Effector memory CD4-positive, alpha-beta T cell (primary cell): Measurements from ENCODE around the gene AGR3.

ENCODE experiments used
- DNase-seq, 3 donors: peaks; one replicate each; pipeline ENCODE4 v3.0.0-alpha.2; 2020
- H3K27ac ChIP-seq: 2 replicates; pipeline ENCODE4 v1.7.0; 2013; ENCODE audit warnings: mild to moderate bottlenecking, low read length, moderate library complexity; ENCODE audit not compliant: insufficient read depth, poor library complexity, severe bottlenecking
- H3K27me3 ChIP-seq: replicated peaks from 2 replicates; pipeline ENCODE4 v1.7.0; 2013; ENCODE audit warnings: mild to moderate bottlenecking, low read length; ENCODE audit not compliant: insufficient read depth, control insufficient read depth, poor library complexity, severe bottlenecking
- H3K36me3 ChIP-seq: 2 replicates; pipeline ENCODE4 v1.7.0; 2013; ENCODE audit warnings: mild to moderate bottlenecking, low read length, moderate library complexity; ENCODE audit not compliant: control insufficient read depth, insufficient read depth
- H3K4me1 ChIP-seq: 2 replicates; pipeline ENCODE4 v1.7.0; 2013; ENCODE audit warnings: low read length, mild to moderate bottlenecking; ENCODE audit not compliant: control insufficient read depth, insufficient read depth, poor library complexity, severe bottlenecking
- H3K4me3 ChIP-seq: 2 replicates; pipeline ENCODE4 v1.7.0; 2013; ENCODE audit warnings: low read length, low read depth, mild to moderate bottlenecking; ENCODE audit not compliant: insufficient read depth, poor library complexity, severe bottlenecking
- H3K9me3 ChIP-seq: 2 replicates; pipeline ENCODE4 v1.7.0; 2013; ENCODE audit warnings: mild to moderate bottlenecking, low read length, moderate library complexity; ENCODE audit not compliant: control insufficient read depth

AGR3 gene

DNA sequence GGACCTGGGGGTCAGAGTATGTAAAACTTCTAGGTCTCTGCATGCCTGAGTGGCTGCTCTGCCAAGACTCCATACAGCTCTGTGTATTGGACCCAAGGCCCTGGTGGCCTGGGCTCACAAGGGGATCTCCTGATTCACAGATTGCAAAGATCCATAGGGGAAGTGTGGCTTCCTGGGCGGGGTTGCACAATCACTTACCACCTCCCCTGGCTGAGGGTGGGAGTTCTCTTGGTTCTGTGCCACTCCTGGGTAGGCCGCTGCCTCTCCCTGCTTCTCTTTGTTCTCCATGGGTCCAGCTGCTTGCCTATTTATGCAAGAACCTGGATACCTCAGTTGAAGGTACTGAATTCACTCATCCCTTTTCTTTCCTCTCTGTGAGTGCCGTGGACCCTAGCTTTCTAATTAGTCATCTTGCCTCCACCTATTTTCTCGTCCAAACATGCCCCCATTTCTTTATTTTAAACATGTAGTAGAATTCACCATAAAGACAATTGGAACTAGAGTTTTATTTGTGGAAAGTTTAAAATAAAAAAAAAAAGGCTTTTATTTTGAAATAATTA lies 18.5 kb upstream of the AGR3 start:
- no peak for DNase-seq
- Histone ChIP-seq H3K4me1 (no peaks in the 10 kb centered on the region), H3K27ac (no peak overlapping the region), H3K9me3 (no peaks in the 10 kb centered on the region), H3K36me3 (no peaks in the 10 kb centered on the region), H3K27me3 (no peaks in the 10 kb centered on the region), H3K4me3 (no peak overlapping the region)

DNA sequence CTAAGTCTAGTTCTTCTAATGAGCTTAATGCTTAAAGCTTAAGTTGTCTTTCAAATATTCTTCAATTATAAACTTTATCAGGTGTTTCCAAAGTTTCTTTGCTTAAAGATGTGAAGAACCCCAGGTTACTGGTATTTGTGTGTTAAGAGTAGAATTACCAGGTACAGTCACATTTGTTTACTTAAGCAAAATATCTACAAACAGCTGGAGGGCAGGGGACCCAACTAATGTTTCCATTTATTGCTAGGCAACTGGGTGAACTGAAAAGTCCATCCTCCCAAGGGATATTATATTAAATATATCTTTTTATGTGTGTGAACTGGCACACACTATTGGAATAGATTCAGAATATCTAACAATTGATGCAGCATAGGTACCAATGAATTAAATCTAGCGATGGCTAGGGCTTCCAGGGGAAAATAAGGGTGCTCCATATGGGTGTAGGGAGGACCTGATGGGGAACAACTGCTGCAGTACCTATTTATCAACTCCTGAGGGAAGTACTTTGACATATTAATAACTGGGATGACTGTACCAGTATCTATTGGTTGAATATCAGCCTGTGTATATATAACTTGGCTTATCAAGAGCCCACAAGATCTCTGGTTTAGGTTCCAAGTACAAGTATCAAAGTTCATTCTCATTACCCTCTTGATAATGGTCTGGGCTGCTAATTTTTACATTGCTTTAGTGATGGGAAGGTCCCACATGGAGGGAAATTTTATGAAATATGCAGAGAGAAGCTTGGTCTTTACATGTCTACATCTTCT lies 10.3 kb upstream of the AGR3 start:
- no peaks in the 10 kb centered on the region for H3K36me3 ChIP-seq
- H3K27me3 ChIP-seq, result no peaks in the 10 kb centered on the region
- no peak overlapping the region for H3K27ac ChIP-seq
- H3K9me3 ChIP-seq, result no peaks in the 10 kb centered on the region
- no peak for DNase-seq
- no peak overlapping the region for H3K4me3 ChIP-seq
- H3K4me1 ChIP-seq, result no peaks in the 10 kb centered on the region

- no peak for DNase-seq
- no peaks in the 10 kb centered on the region for H3K4me1 ChIP-seq
- no peak overlapping the region for H3K27ac ChIP-seq
- no peaks in the 10 kb centered on the region for H3K27me3 ChIP-seq
- H3K9me3 ChIP-seq, result no peaks in the 10 kb centered on the region
- H3K4me3 ChIP-seq, result no peak overlapping the region
- H3K36me3 ChIP-seq, result no peaks in the 10 kb centered on the region
These were observed 9.6 kb upstream of the AGR3 start for GRCh38 chr7:16891338-16891737.

GRCh38 chr7:16889851-16890415 lies 8.2 kb upstream of the AGR3 start:
- Histone ChIP-seq H3K4me1 (no peaks in the 10 kb centered on the region), H3K27me3 (no peaks in the 10 kb centered on the region), H3K27ac (no peak overlapping the region), H3K9me3 (no peaks in the 10 kb centered on the region), H3K4me3 (no peak overlapping the region), H3K36me3 (no peaks in the 10 kb centered on the region)
- DNase-seq, result no peak

DNA sequence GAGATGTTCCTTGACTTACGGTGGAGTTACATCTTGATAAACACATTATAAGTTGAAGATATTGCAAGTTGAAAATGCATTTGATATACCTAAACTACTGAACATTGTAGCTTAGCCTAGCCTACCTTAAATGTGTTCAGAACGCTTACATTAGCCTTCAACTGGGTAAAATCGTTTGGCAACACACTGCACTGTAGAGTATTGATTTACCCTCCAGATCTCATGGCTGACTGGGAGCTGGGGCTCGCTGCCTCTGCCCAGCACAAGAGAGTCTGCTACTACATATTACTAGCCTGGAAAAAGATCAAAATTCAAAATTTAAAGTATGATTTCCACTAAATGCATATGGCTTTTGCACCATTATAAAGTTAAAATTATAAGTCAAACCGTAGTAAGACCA lies 7.5 kb upstream of the AGR3 start:
- no peaks in the 10 kb centered on the region for H3K36me3 ChIP-seq
- DNase-seq, result no peak
- H3K4me3 ChIP-seq, result no peak overlapping the region
- no peak overlapping the region for H3K27ac ChIP-seq
- no peaks in the 10 kb centered on the region for H3K4me1 ChIP-seq
- H3K9me3 ChIP-seq, result no peaks in the 10 kb centered on the region
- no peaks in the 10 kb centered on the region for H3K27me3 ChIP-seq

- Histone ChIP-seq H3K36me3 (no peaks in the 10 kb centered on the region), H3K4me1 (no peaks in the 10 kb centered on the region), H3K27ac (no peak overlapping the region), H3K9me3 (no peaks in the 10 kb centered on the region), H3K4me3 (no peak overlapping the region), H3K27me3 (no peaks in the 10 kb centered on the region)
- no peak for DNase-seq
These were observed 2.1 kb upstream of the AGR3 start for GRCh38 chr7:16883918-16884317.

DNA sequence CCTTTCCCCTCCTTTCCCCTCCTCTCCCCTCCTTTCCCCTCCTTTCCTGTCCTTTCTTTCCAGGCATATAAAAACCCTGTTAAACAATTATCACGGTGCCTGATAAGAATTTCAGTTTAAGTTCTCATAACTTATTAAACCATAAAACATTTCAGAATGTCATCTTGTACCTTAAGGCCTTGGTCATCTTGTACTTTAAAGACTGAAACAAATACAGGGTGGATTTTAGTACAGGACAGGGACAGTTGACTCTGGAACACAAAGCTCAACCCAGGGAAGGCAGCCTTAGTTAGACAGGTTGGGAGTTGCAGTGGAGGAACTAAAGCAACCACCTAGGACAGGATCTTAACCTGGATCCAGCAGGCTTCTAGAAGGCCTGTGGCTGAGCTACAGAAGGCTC lies 1.2 kb downstream of the AGR3 start:
- H3K27me3 ChIP-seq, result no peaks in the 10 kb centered on the region
- H3K36me3 ChIP-seq, result no peaks in the 10 kb centered on the region
- no peaks in the 10 kb centered on the region for H3K9me3 ChIP-seq
- DNase-seq, result no peak
- no peak overlapping the region for H3K27ac ChIP-seq
- no peaks in the 10 kb centered on the region for H3K4me1 ChIP-seq
- no peak overlapping the region for H3K4me3 ChIP-seq

DNA sequence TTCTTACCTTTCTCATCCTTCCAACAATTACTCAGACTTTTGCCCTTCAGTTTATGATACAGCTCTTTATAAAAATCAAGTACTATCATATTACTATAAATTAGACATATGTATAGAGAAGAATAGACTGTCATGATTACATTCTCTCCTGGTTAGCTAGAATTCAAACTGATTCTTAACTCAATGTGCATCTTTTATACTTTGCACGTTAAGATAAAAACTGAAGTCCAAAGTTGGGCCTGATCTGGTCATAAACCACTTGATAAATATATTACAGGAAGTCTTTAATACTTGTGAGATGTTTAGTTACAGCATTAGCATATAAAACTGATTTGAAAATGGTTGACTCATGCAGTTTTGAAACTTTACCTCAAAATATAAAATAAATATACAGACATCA lies 2.6 kb downstream of the AGR3 start:
- Histone ChIP-seq H3K27ac (no peak overlapping the region), H3K27me3 (no peaks in the 10 kb centered on the region), H3K36me3 (no peaks in the 10 kb centered on the region), H3K9me3 (no peaks in the 10 kb centered on the region), H3K4me1 (no peaks in the 10 kb centered on the region), H3K4me3 (no peak overlapping the region)
- DNase-seq, result no peak

DNA sequence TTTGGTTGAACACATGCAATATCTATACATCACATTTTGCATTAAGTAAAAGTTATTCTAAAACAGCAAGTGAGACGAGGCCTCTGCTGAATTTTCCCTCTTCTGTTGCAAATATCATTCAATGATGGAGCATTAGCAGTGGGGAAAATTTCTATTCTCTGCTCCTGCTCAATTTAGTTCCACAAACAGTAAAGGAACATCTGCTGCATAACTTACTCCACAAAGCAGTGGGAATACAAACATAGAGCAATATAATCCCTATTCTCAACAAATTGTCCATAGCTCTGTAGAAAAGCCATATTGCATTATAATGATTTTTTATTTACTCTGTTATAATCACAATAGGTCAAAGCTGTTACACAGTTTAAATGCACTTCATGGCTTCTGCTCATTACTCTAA lies 5.9 kb downstream of the AGR3 start:
- H3K27ac ChIP-seq, result no peak overlapping the region
- no peaks in the 10 kb centered on the region for H3K4me1 ChIP-seq
- H3K27me3 ChIP-seq, result no peaks in the 10 kb centered on the region
- H3K4me3 ChIP-seq, result no peak overlapping the region
- H3K36me3 ChIP-seq, result no peaks in the 10 kb centered on the region
- no peaks in the 10 kb centered on the region for H3K9me3 ChIP-seq
- DNase-seq, result no peak

- no peak for DNase-seq
- Histone ChIP-seq H3K27me3 (no peaks in the 10 kb centered on the region), H3K36me3 (no peaks in the 10 kb centered on the region), H3K4me1 (no peaks in the 10 kb centered on the region), H3K27ac (no peak overlapping the region), H3K4me3 (no peak overlapping the region), H3K9me3 (no peaks in the 10 kb centered on the region)
These were observed 7.7 kb downstream of the AGR3 start for GRCh38 chr7:16874066-16874465.
